Measurements from ENCODE around the gene KRT8.
"Not testable (repeated sequence)": the region's sequence is repeated elsewhere in the genome, so short reads cannot be mapped to it uniquely, and the experiment has no call there.

Gene KRT8

GRCh38 chr12:52901715-52902541, 2.9 kb downstream of the KRT8 start:
- Mint-ChIP-seq H3K27me3 (ENCODE audit: low read depth) (no peaks in the 10 kb centered on the region), H3K4me3 (no peak overlapping the region), H3K4me1 (ENCODE audit: low read depth) (peaks cover 3% of the 10 kb centered on the region)

GRCh38 chr12:52900896-52901714, 3.8 kb downstream of the KRT8 start:
- Mint-ChIP-seq H3K36me3 (ENCODE audit: low read depth) (no peaks in the 10 kb centered on the region), H3K9me3 (no peaks in the 10 kb centered on the region), H3K27ac (no peak overlapping the region), H3K4me1 (ENCODE audit: low read depth) (peaks cover 3% of the 10 kb centered on the region), H3K4me3 (no peak overlapping the region), H3K27me3 (ENCODE audit: low read depth) (no peaks in the 10 kb centered on the region)
- DNase-seq (ENCODE audit: low spot score) = no peak

More at GRCh38 chr12:52901715-52902541, 2.9 kb downstream of the KRT8 start:
- Mint-ChIP-seq H3K27ac (peak overlapping the region; percentile 26), H3K36me3 (ENCODE audit: low read depth) (no peaks in the 10 kb centered on the region), H3K9me3 (no peaks in the 10 kb centered on the region)
- no peak for DNase-seq (ENCODE audit: low spot score)

GRCh38 chr12:52900166-52900895, 4.5 kb downstream of the KRT8 start:
- Mint-ChIP-seq H3K36me3 (ENCODE audit: low read depth) (no peaks in the 10 kb centered on the region), H3K27me3 (ENCODE audit: low read depth) (no peaks in the 10 kb centered on the region), H3K9me3 (no peaks in the 10 kb centered on the region), H3K4me3 (no peak overlapping the region), H3K4me1 (ENCODE audit: low read depth) (peaks cover 3% of the 10 kb centered on the region), H3K27ac (no peak overlapping the region)
- no peak for DNase-seq (ENCODE audit: low spot score)

GRCh38 chr12:52899338-52900035, 5.4 kb downstream of the KRT8 start:
- Mint-ChIP-seq H3K27me3 (ENCODE audit: low read depth) (no peaks in the 10 kb centered on the region), H3K36me3 (ENCODE audit: low read depth) (no peaks in the 10 kb centered on the region), H3K4me3 (no peak overlapping the region), H3K4me1 (ENCODE audit: low read depth) (peaks cover 3% of the 10 kb centered on the region), H3K27ac (no peak overlapping the region), H3K9me3 (no peaks in the 10 kb centered on the region)
- DNase-seq (ENCODE audit: low spot score) = no peak

GRCh38 chr12:52896190-52897100, 8.4 kb downstream of the KRT8 start:
- Mint-ChIP-seq H3K27ac (no peak overlapping the region), H3K9me3 (no peaks in the 10 kb centered on the region), H3K36me3 (ENCODE audit: low read depth) (no peaks in the 10 kb centered on the region), H3K27me3 (ENCODE audit: low read depth) (no peaks in the 10 kb centered on the region), H3K4me3 (no peak overlapping the region), H3K4me1 (ENCODE audit: low read depth) (no peaks in the 10 kb centered on the region)
- DNase-seq (ENCODE audit: low spot score) = no peak

DNA sequence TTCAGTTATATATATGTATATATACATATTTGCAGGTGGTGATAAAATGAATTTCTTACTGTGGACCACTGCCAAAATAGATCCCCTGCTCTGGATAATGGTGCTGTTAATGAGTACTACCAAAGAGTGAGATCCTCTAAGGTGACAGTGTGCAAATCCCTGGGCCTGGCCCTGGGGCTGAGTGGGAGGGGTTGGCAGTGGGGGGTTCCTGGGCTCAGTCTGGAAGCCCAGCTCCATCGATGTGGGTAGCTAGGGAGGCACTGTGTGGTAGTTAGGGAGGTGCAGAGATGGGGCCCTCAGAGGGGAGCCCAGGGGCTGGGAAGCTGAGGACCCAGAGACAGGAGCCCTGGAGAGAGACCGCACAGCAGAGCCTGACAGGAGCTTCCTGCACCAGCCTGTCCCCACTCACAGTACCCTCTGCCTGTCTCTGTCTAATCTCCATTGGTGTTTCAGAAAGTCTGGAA, 9.1 kb downstream of the KRT8 start:
- DNase-seq (ENCODE audit: low spot score) = no peak
- Mint-ChIP-seq H3K4me1 (ENCODE audit: low read depth) (no peaks in the 10 kb centered on the region), H3K36me3 (ENCODE audit: low read depth) (no peaks in the 10 kb centered on the region), H3K4me3 (no peak overlapping the region), H3K9me3 (no peaks in the 10 kb centered on the region), H3K27ac (no peak overlapping the region), H3K27me3 (ENCODE audit: low read depth) (no peaks in the 10 kb centered on the region)

GRCh38 chr12:52892974-52893373, 11.9 kb downstream of the KRT8 start:
- no peak overlapping the region for H3K4me3 Mint-ChIP-seq
- no peaks in the 10 kb centered on the region for H3K9me3 Mint-ChIP-seq
- DNase-seq (ENCODE audit: low spot score) = no peak
- no peaks in the 10 kb centered on the region for H3K27me3 Mint-ChIP-seq (ENCODE audit: low read depth)
- H3K36me3 Mint-ChIP-seq (ENCODE audit: low read depth) = no peaks in the 10 kb centered on the region
- no peaks in the 10 kb centered on the region for H3K4me1 Mint-ChIP-seq (ENCODE audit: low read depth)
- no peak overlapping the region for H3K27ac Mint-ChIP-seq

GRCh38 chr12:52892207-52892852, 12.5 kb downstream of the KRT8 start:
- no peaks in the 10 kb centered on the region for H3K4me1 Mint-ChIP-seq (ENCODE audit: low read depth)
- H3K27ac Mint-ChIP-seq = no peak overlapping the region
- no peaks in the 10 kb centered on the region for H3K27me3 Mint-ChIP-seq (ENCODE audit: low read depth)
- no peak for DNase-seq (ENCODE audit: low spot score)
- no peak overlapping the region for H3K4me3 Mint-ChIP-seq
- H3K36me3 Mint-ChIP-seq (ENCODE audit: low read depth) = no peaks in the 10 kb centered on the region
- no peaks in the 10 kb centered on the region for H3K9me3 Mint-ChIP-seq

DNA sequence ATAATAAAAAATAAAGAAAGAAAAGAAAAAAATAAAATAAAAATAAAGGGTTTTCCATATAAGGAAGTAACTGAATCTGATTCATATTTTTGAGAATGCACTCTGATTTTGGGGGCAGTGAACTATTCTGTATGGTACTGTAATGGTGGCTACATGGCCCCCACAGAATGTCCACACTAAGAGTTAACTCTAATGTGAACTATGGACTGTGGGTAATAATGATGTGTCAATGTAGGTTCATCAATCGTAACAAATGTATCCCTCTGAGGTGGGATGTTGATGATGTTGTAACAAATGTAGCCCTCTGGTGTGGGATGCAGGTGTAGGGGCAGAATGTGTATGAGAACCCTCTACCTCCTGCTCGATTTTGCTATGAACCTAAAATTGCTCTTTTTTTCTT, 13.8 kb downstream of the KRT8 start:
- Mint-ChIP-seq H3K9me3 (no peaks in the 10 kb centered on the region), H3K27ac (no peak overlapping the region), H3K4me1 (ENCODE audit: low read depth) (no peaks in the 10 kb centered on the region), H3K27me3 (ENCODE audit: low read depth) (no peaks in the 10 kb centered on the region), H3K36me3 (ENCODE audit: low read depth) (no peaks in the 10 kb centered on the region), H3K4me3 (no peak overlapping the region)
- no peak for DNase-seq (ENCODE audit: low spot score)

GRCh38 chr12:52890417-52890816, 14.5 kb downstream of the KRT8 start:
- Mint-ChIP-seq H3K27ac (no peak overlapping the region), H3K36me3 (ENCODE audit: low read depth) (no peaks in the 10 kb centered on the region), H3K27me3 (ENCODE audit: low read depth) (no peaks in the 10 kb centered on the region)

GRCh38 chr12:52884526-52885293, 20.2 kb downstream of the KRT8 start:
- Mint-ChIP-seq H3K27ac (no peak overlapping the region), H3K36me3 (ENCODE audit: low read depth) (no peaks in the 10 kb centered on the region), H3K9me3 (no peaks in the 10 kb centered on the region), H3K4me3 (no peak overlapping the region), H3K27me3 (ENCODE audit: low read depth) (peaks cover 11% of the 10 kb centered on the region), H3K4me1 (ENCODE audit: low read depth) (peaks cover 7% of the 10 kb centered on the region)
- peak; percentile 67 for DNase-seq (ENCODE audit: low spot score)

More at GRCh38 chr12:52890417-52890816, 14.5 kb downstream of the KRT8 start:
- Mint-ChIP-seq H3K9me3 (no peaks in the 10 kb centered on the region), H3K4me1 (ENCODE audit: low read depth) (no peaks in the 10 kb centered on the region), H3K4me3 (no peak overlapping the region)
- DNase-seq (ENCODE audit: low spot score) = no peak

GRCh38 chr12:52880499-52880898, 24.4 kb downstream of the KRT8 start:
- not testable (repeated sequence) for H3K27ac Mint-ChIP-seq; H3K4me3 Mint-ChIP-seq; H3K36me3 Mint-ChIP-seq (ENCODE audit: low read depth)

More at GRCh38 chr12:52880499-52880898, 24.4 kb downstream of the KRT8 start:
- H3K4me1 Mint-ChIP-seq (ENCODE audit: low read depth); DNase-seq (ENCODE audit: low spot score); H3K9me3 Mint-ChIP-seq: not testable (repeated sequence)
- H3K27me3 Mint-ChIP-seq (ENCODE audit: low read depth) = peaks cover 14% of the 10 kb centered on the region
